Gastroesophageal sphincter (tissue), 3 donors: Measurements from ENCODE around the gene NCOA4.

Experiments used
- CTCF ChIP-seq, 4 experiments: fragments of 200-600 bp in 2 of 4; fragments of 450-650 bp in 2 of 4; sonication (generic) in 1 of 4; IDR thresholded peaks; one replicate each; pipeline ENCODE4 v1.5.1; 2017 to 2019; ENCODE audit warnings: antibody characterized with exemption in 4 of 4, mild to moderate bottlenecking in 2 of 4, moderate library complexity in 2 of 4
- POLR2A ChIP-seq, 2 donors: fragments of 450-650 bp; IDR thresholded peaks; one replicate each; pipeline ENCODE4 v1.6.1; 2017; ENCODE audit warnings: antibody characterized with exemption in 2 of 2, mild to moderate bottlenecking in 2 of 2, moderate library complexity in 1 of 2
- POLR2AphosphoS5 ChIP-seq: sonication (generic); formaldehyde crosslinking; IDR thresholded peaks from one replicate; pipeline ENCODE4 v1.6.1; 2017; ENCODE audit warnings: antibody characterized with exemption

- TF ChIP-seq CTCF (IDR thresholded peaks at IDR 0.05) (no peak), POLR2A (IDR thresholded peaks at IDR 0.05) (no peak), POLR2AphosphoS5 (no peak)
Measured at GRCh38 chr10:46075869-46076268, 45.4 kb upstream of the NCOA4 start.
